K562 (cell line): ENCODE data around the gene FLAD1. TPM values are rescaled to one million over a fixed set of nuclear protein-coding genes. Genes with fewer than 3 reads are reported as not detected.

Experiments used
- BRD9 ChIP-seq: fragments of 450-650 bp; IDR thresholded peaks from 2 replicates; pipeline ENCODE4 v1.6.1; 2018; ENCODE audit warnings: low read depth; ENCODE audit not compliant: partially characterized antibody
- ELF4 ChIP-seq: fragments of 450-650 bp; formaldehyde crosslinking; IDR thresholded peaks from 2 replicates; pipeline ENCODE4 v1.4.0; 2022; ENCODE audit warnings: missing genetic modification characterization
- FOXJ2 ChIP-seq: fragments of 200-800 bp; sonication (Bioruptor generic); IDR thresholded peaks from 2 replicates; pipeline ENCODE4 v1.6.1; 2016; ENCODE audit warnings: missing genetic modification characterization, missing compliant biosample characterization
- FOXM1 ChIP-seq, 2 experiments: fragments of 450-650 bp in 1 of 2; sonication (generic) in 1 of 2; formaldehyde crosslinking in 1 of 2; IDR thresholded peaks; 2 replicates each; pipeline versions ENCODE4 v1.6.1 to v1.9.0; 2017 to 2022; ENCODE audit warnings: low read depth in 2 of 2, mild to moderate bottlenecking in 2 of 2, missing genetic modification reagents in 1 of 2, moderate library complexity in 1 of 2
- HNRNPLL ChIP-seq: fragments of 200-400 bp; formaldehyde crosslinking; IDR thresholded peaks from 2 replicates; pipeline ENCODE4 v1.6.1; 2017; ENCODE audit warnings: low read length, low read depth, mild to moderate bottlenecking; ENCODE audit not compliant: poor library complexity, severe bottlenecking
- IRF9 ChIP-seq: fragments of 450-650 bp; IDR thresholded peaks from 2 replicates; pipeline ENCODE4 v1.6.1; 2016; ENCODE audit warnings: missing biosample characterization, missing genetic modification characterization
- MEIS2 ChIP-seq: fragments of 450-650 bp; IDR thresholded peaks from 2 replicates; pipeline ENCODE4 v1.6.1; 2014; ENCODE audit warnings: mild to moderate bottlenecking; ENCODE audit not compliant: partially characterized antibody
- SMAD2 ChIP-seq: fragments of 150-350 bp; IDR thresholded peaks from 2 replicates; pipeline ENCODE4 v1.6.1; 2014; ENCODE audit warnings: low read depth, mild to moderate bottlenecking, low read length
- TARDBP ChIP-seq: fragments of 450-650 bp; IDR thresholded peaks from 2 replicates; pipeline ENCODE4 v1.6.1; 2016
- THAP12 ChIP-seq: fragments of 250-450 bp; sonication (Bioruptor Pico); IDR thresholded peaks from 2 replicates; pipeline ENCODE4 v1.9.0; 2021; ENCODE audit warnings: mild to moderate bottlenecking, inconsistent platforms
- ZBTB34 ChIP-seq: fragments of 250-450 bp; sonication (Bioruptor Pico); IDR thresholded peaks from 2 replicates; pipeline ENCODE4 v1.8.0; 2021; ENCODE audit warnings: mild to moderate bottlenecking, moderate library complexity
- ZFP1 ChIP-seq: fragments of 450-650 bp; formaldehyde crosslinking; IDR thresholded peaks from 2 replicates; pipeline ENCODE4 v1.4.0; 2020; ENCODE audit warnings: mild to moderate bottlenecking, mixed read lengths
- ZNF277 ChIP-seq: fragments of 250-450 bp; sonication (Bioruptor Pico); IDR thresholded peaks from 2 replicates; pipeline ENCODE4 v1.8.0; 2022; ENCODE audit warnings: inconsistent platforms, mild to moderate bottlenecking, moderate library complexity, borderline replicate concordance
- polyA plus RNA-seq, 8 experiments: library from polyadenylated mRNA; depleted of rRNA in 4 of 8; stranded (reverse) in 5 of 8; unstranded in 3 of 8; fragments of >200 nt; fragmentation: Nextera tagmentation in 2 of 8; fragmentation: Illumina TruSeq in 1 of 8; extraction: Ambion mirVana in 2 of 8; extraction: Trizol in 1 of 8; gene quantifications; 2 replicates each; pipeline versions ENCODE4 v1.2.1 to v1.2.3, GENCODE V29; 2011 to 2014; ENCODE audit warnings: inconsistent platforms in 1 of 8, missing spikeins in 1 of 8
- total RNA-seq, 7 experiments: library from RNA; depleted of rRNA in 6 of 7; stranded (reverse); fragments of >200 nt in 6 of 7; fragmentation: Illumina TruSeq in 2 of 7; extraction: Trizol in 2 of 7; gene quantifications; 2 replicates each; pipeline versions ENCODE4 v1.2.1 to v1.2.3, GENCODE V29; 2011 to 2021; ENCODE audit warnings: low replicate concordance in 1 of 7
- TF ChIP-seq, protein P1 (sequence below): fragments of 450-650 bp; formaldehyde crosslinking; conservative IDR thresholded peaks from 2 replicates; pipeline ENCODE4 v1.4.0; 2022; ENCODE audit warnings: mild to moderate bottlenecking, missing genetic modification characterization
- TF ChIP-seq, protein P2 (sequence below): fragments of 250-450 bp; sonication (Bioruptor Pico); IDR thresholded peaks from 2 replicates; pipeline ENCODE4 v1.5.0; 2021; ENCODE audit warnings: mild to moderate bottlenecking, moderate library complexity

The FLAD1 gene
- total and polyA plus RNA-seq, 9 of the 15 experiments (the other 6 are each of a cell fraction or from before 2014, with no cell fraction given): 24.9 to 85.8 (median 67.0) TPM

DNA sequence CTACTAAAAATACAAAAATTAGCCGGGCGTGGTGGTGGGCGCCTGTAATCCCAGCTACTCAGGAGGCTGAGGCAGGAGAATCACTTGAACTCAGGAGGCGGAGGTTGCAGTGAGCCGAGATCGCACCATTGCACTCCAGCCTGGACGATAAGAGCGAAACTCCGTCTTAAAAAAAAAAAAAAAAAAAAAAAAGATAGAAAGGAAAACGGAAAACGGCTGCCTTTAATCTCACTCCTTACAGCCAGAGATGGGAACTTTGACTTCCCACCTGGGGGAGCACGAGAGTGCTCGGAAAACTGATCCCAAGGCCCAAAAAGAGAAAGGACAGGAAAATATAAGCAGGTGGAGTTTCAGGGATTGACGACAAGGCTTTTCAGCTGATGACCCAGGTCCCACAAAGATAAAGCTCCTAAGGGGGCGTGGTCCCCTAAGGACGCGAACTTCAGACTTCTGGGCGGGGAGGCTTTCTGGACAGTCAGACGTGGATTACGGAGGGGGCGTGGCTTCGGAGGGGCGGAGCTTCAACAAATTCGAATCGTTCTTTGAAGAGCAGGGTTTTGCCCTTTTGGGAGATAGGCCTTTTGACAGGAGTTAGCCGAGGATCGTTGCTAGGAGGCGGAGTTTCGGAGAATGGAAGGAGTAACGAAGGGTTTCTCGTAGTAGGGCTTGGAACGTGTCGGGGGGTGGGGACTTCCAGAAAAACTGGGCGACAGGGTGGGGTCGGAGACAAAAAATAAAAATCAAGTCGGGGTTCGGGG lies 9.6 kb upstream of the FLAD1 start (continued):
- TF ChIP-seq, protein P1, sequence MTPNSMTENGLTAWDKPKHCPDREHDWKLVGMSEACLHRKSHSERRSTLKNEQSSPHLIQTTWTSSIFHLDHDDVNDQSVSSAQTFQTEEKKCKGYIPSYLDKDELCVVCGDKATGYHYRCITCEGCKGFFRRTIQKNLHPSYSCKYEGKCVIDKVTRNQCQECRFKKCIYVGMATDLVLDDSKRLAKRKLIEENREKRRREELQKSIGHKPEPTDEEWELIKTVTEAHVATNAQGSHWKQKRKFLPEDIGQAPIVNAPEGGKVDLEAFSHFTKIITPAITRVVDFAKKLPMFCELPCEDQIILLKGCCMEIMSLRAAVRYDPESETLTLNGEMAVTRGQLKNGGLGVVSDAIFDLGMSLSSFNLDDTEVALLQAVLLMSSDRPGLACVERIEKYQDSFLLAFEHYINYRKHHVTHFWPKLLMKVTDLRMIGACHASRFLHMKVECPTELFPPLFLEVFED: peak; percentile 72; the same call in 1 of the 2 replicates
- TF ChIP-seq HNRNPLL (peak; percentile 83), IRF9 (tag) (0 out of 2 replicates have a peak, but pooled peaks have one; percentile 35), ZBTB34 (CRISPR knock-in tag) (no peak), ZNF277 (no peak), SMAD2 (no peak), ELF4 (CRISPR knock-in tag) (no peak), THAP12 (CRISPR knock-in tag) (no peak), BRD9 (peak; percentile 61), TARDBP (no peak), ZFP1 (CRISPR knock-in tag) (no peak), FOXJ2 (tag) (no peak), MEIS2 (peak; percentile 61), FOXM1 (IDR thresholded peaks at IDR 0.05; ENCODE audit: low read depth) (no peak), FOXM1 (CRISPR knock-in tag; IDR thresholded peaks at IDR 0.05; ENCODE audit: low read depth) (no peak)
- TF ChIP-seq, protein P2, sequence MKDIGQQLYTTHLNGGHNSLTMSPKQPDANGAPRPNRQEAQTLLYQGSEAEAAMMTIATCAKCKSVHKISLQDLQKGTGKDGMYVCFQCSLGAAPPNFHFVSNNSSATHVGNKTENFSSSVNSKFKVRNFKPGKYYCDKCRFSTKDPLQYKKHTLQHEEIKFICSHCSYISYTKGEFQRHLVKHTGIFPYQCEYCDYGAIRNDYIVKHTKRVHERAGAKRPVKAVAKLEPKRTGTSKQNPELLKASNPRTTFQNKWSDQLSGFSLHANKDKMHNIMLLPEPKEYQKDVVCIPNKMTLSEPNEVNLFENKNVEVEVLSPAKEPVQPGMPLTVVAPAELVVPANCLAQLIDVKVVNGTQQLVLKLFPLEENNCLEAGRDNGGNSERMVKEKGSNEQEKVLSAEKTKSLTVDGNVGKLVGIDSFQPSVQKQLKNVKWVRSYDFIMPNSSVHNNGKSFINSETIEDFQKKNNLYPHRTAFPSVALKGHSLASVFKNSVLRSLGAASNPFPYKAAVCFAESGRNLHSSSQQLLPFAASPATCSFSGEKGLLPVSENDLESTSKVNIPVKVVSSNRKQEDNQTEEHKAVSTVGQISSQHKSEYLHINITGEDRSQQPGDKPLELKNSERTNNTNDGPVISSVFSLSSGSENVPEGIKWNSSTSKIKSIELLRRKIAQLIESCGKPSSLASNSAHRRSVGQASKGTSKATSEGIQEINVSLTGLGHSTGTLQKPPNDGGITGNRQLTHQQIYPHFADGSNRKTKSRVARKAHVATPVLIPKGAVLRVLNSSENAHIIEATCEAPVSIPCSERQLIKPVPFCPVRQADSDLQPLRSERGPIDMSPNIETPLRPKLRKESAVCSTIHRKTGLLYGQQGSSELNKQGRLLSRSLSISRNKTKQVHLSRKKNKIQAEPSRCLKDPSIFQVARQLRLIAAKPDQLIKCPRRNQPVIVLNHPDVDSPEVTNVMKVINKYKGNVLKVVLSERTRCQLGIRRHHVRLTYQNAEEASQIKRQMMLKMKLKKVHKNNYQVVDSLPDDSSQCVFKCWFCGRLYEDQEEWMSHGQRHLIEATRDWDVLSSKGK (CRISPR knock-in tag): no peak
